GM18505 (cell line): ENCODE results near the gene EVA1C.
"Not testable (repeated sequence)": the region's sequence is repeated elsewhere in the genome, so short reads cannot be mapped to it uniquely, and the experiment has no call there.

Experiments used
- ATAC-seq: cut with Tn5 transposase; IDR thresholded peaks from one replicate; pipeline ENCODE4 v1.9.1; 2021; ENCODE audit not compliant: unreplicated experiment
- POLR2A ChIP-seq: IDR thresholded peaks from 4 replicates; pipeline ENCODE4 v1.6.1; 2011; ENCODE audit warnings: borderline replicate concordance; ENCODE audit not compliant: insufficient read depth, insufficient read length; ENCODE audit errors: extremely low read depth

EVA1C gene

GRCh38 chr21:32516756-32517649 is 104.5 kb downstream of the EVA1C start:
- no peak for TF ChIP-seq POLR2A
- no peak for ATAC-seq

- no peak for TF ChIP-seq POLR2A
- ATAC-seq, result no peak
Observed at GRCh38 chr21:32519945-32520874, 107.7 kb downstream of the EVA1C start.

GRCh38 chr21:32520875-32521735 is 108.6 kb downstream of the EVA1C start:
- no peak for ATAC-seq
- TF ChIP-seq POLR2A, result no peak

GRCh38 chr21:32521736-32522355 is 109.3 kb downstream of the EVA1C start:
- ATAC-seq, result no peak
- TF ChIP-seq POLR2A, result no peak

- no peak for TF ChIP-seq POLR2A
- no peak for ATAC-seq
Observed at GRCh38 chr21:32523463-32523862, 111.0 kb downstream of the EVA1C start.

GRCh38 chr21:32523988-32524719 is 111.6 kb downstream of the EVA1C start:
- no peak for TF ChIP-seq POLR2A
- no peak for ATAC-seq

- TF ChIP-seq POLR2A, result no peak
- no peak for ATAC-seq
Observed at GRCh38 chr21:32525282-32525681, 112.8 kb downstream of the EVA1C start.

- ATAC-seq, result no peak
- no peak for TF ChIP-seq POLR2A
Observed at GRCh38 chr21:32529679-32530078, 117.2 kb downstream of the EVA1C start.

- ATAC-seq, result not testable (repeated sequence)
Observed at GRCh38 chr21:32530809-32531208, 118.3 kb downstream of the EVA1C start.

- not testable (repeated sequence) for ATAC-seq
Observed at GRCh38 chr21:32531561-32531960, 119.1 kb downstream of the EVA1C start.

- TF ChIP-seq POLR2A, result no peak
- no peak for ATAC-seq
Observed at GRCh38 chr21:32532636-32533035, 120.1 kb downstream of the EVA1C start.

- TF ChIP-seq POLR2A, result no peak
- no peak for ATAC-seq
Observed at GRCh38 chr21:32533053-32533452, 120.5 kb downstream of the EVA1C start.

GRCh38 chr21:32533611-32534010 is 121.1 kb downstream of the EVA1C start:
- TF ChIP-seq POLR2A, result no peak

GRCh38 chr21:32534113-32534512 is 121.6 kb downstream of the EVA1C start:
- ATAC-seq, result no peak

More at GRCh38 chr21:32533611-32534010, 121.1 kb downstream of the EVA1C start:
- ATAC-seq, result no peak

More at GRCh38 chr21:32534113-32534512, 121.6 kb downstream of the EVA1C start:
- no peak for TF ChIP-seq POLR2A
